ENCODE measurements around the gene SMG6. TPM values are rescaled to one million over a fixed set of nuclear protein-coding genes. Genes with fewer than 3 reads are reported as not detected.

The SMG6 gene
- total and polyA plus RNA-seq, 2 donors (not counting 3 experiments of a cell fraction or from before 2014, with no cell fraction given), result 40.1 to 42.2 TPM

DNA sequence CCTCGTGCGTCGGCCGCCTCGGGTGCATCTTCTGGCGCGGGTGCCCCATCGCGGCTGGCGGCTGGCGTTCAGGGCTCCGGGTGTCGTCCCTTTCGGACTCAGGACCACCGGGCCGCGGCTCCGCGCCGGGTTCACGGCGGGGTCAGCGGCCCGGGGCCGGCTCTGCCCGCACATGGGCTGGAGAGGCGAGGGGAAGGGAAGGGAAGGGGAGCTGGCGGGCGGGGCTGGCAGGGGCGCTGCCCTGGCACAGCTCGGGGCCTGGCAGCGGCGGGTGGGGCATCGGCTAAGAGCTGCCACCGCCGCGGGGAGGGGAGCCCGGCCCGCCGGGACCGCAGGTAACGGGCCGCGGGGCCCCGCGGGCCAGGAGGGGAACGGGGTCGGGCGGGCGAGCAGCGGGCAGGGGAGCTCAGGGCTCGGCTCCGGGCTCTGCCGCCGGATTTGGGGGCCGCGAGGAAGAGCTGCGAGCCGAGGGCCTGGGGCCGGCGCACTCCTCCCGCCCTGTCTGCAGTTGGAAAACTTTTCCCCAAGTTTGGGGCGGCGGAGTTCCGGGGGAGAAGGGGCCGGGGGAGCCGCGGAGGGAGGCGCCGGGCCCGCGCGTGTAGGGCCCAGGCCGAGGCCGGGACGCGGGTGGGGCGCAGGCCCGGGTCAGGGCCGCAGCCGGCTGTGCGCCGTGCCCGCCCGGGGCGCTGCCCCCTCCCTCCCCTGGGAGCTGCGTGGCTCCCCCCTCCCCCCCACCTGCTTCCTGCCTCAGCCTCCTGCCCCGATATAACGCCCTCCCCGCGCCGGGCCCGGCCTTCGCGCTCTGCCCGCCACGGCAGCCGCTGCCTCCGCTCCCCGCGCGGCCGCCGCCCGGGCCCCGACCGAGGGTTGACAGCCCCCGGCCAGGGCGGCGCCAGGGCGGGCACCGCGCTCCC is 248.0 kb downstream of the SMG6 start:
- Histone ChIP-seq H3K9ac (replicated peaks; ENCODE audit: extremely low read depth, insufficient read depth, low read length) (peak overlapping the region; percentile 91), H3K36me3 (ENCODE audit: control insufficient read depth in 2 of 2, extremely low read depth in 1 of 2, insufficient read depth in 2 of 2, low read length in 2 of 2) (peaks cover under 1 to 3% of the 10 kb centered on the region in 2 experiments), H3K27ac (ENCODE audit: insufficient read depth, low read depth, low read length) (peak overlapping the region; percentile 64), H3K9me1 (replicated peaks; ENCODE audit: control insufficient read depth, extremely low read depth, insufficient read depth, low read length) (no peaks in the 10 kb centered on the region), H3K4me1 (ENCODE audit: control insufficient read depth, extremely low read depth, insufficient read depth, low read length) (peaks cover 18% of the 10 kb centered on the region), H3K4me3 (replicated peaks in 1 of 3; ENCODE audit: insufficient read depth in 1 of 3, low read depth in 1 of 3, low read length in 3 of 3) (peak overlapping the region; percentile 61 to 74 (median 72)), H3K4me2 (ENCODE audit: insufficient read depth, low read length) (peak overlapping the region; percentile 67), H3K27me3 (ENCODE audit: control insufficient read depth in 2 of 2, insufficient read depth in 2 of 2, low read length in 2 of 2) (peaks cover 2 to 11% of the 10 kb centered on the region in 2 experiments), H2AFZ (ENCODE audit: low read depth, low read length) (peak overlapping the region; percentile 34), H4K20me1 (replicated peaks; ENCODE audit: control insufficient read depth, extremely low read depth, insufficient read depth, low read length) (no peaks in the 10 kb centered on the region), H3K79me2 (ENCODE audit: control insufficient read depth, insufficient read depth, low read length) (peaks cover 24% of the 10 kb centered on the region), H3K9me3 (replicated peaks; ENCODE audit: control insufficient read depth, insufficient read depth, low read length) (no peaks in the 10 kb centered on the region)
- TF ChIP-seq POLR2A (IDR thresholded peaks at IDR 0.05; ENCODE audit: low read depth, low read length) (peak; percentile 32), POLR2AphosphoS5 (IDR thresholded peaks at IDR 0.05; ENCODE audit: insufficient read depth, low read depth, low read length) (peak; percentile 54), JUN (IDR thresholded peaks at IDR 0.05; ENCODE audit: borderline replicate concordance, insufficient read depth, insufficient read length, low read depth) (no peak), FOS (IDR thresholded peaks at IDR 0.05; ENCODE audit: borderline replicate concordance, insufficient read depth, low read length) (no peak)
- TF ChIP-seq, protein P1, sequence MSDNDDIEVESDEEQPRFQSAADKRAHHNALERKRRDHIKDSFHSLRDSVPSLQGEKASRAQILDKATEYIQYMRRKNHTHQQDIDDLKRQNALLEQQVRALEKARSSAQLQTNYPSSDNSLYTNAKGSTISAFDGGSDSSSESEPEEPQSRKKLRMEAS (IDR thresholded peaks at IDR 0.05; ENCODE audit: insufficient read depth, insufficient read length), result no peak
- intact Hi-C loops (cut with micrococcal nuclease) (no loop called here), dilution Hi-C loops (cut with MboI; ENCODE audit: extremely low pct_ligation_motif_present, low sequenced_read_pairs) (no loop called here)
- no TSS peak for BruUV-seq (replicated peaks)
- ChIA-PET CTCF (interaction anchor here (0.8 to 17.2 kb wide), 31 partner anchors 9 to 360 kb away, joined by 3 to 455 read pairs (median 9); partner anchors contain the start of gene TSR1), POLR2A (interaction anchor here (1.4 to 1.5 kb wide), 2 partner anchors 119 to 189 kb away, joined by 4 to 5 read pairs; no protein-coding TSS in a partner anchor)
- FAIRE-seq, result no peak
- DNase-seq (ENCODE audit: low read depth, low spot score), result no peak
